Measurements from ENCODE around the gene YOD1.

Gene YOD1

GRCh38 chr1:207032528-207033017 lies 18.4 kb downstream of the YOD1 start, which contains the start of gene C1orf116:
C1orf116 (minus strand) TSS chr1:207032756; CDS start chr1:207027598, 5,158 bp downstream.
- Mint-ChIP-seq H3K27me3 (peaks cover 22% of the 10 kb centered on the region), H3K9me3 (no peaks in the 10 kb centered on the region), H3K4me3 (no peak within 1 kb of the TSS), H3K27ac (no peak within 1 kb of the TSS), H3K36me3 (ENCODE audit: low read depth) (no peaks in the 10 kb centered on the region), H3K4me1 (ENCODE audit: low read depth) (peaks cover 11% of the 10 kb centered on the region)
- intact Hi-C loops (cut with micrococcal nuclease): no loop called here

- Mint-ChIP-seq H3K36me3 (ENCODE audit: low read depth) (no peaks in the 10 kb centered on the region), H3K27ac (no peak overlapping the region), H3K27me3 (peaks cover 22% of the 10 kb centered on the region), H3K9me3 (no peaks in the 10 kb centered on the region), H3K4me1 (ENCODE audit: low read depth) (peaks cover 11% of the 10 kb centered on the region), H3K4me3 (no peak overlapping the region)
- intact Hi-C loops (cut with micrococcal nuclease): no loop called here
Observed at GRCh38 chr1:207031632-207032264, 19.3 kb downstream of the YOD1 start.

- Mint-ChIP-seq H3K36me3 (ENCODE audit: low read depth) (no peaks in the 10 kb centered on the region), H3K27ac (no peak overlapping the region), H3K4me3 (no peak overlapping the region), H3K27me3 (peaks cover 22% of the 10 kb centered on the region), H3K9me3 (no peaks in the 10 kb centered on the region), H3K4me1 (ENCODE audit: low read depth) (peaks cover 11% of the 10 kb centered on the region)
- intact Hi-C loops (cut with micrococcal nuclease): no loop called here
Observed at GRCh38 chr1:207031016-207031415, 20.0 kb downstream of the YOD1 start.

- Mint-ChIP-seq H3K36me3 (ENCODE audit: low read depth) (no peaks in the 10 kb centered on the region), H3K4me3 (no peak overlapping the region), H3K4me1 (ENCODE audit: low read depth) (peaks cover 13% of the 10 kb centered on the region), H3K27ac (no peak overlapping the region), H3K27me3 (peaks cover 21% of the 10 kb centered on the region), H3K9me3 (no peaks in the 10 kb centered on the region)
- intact Hi-C loops (cut with micrococcal nuclease): no loop called here
Observed at GRCh38 chr1:207030522-207031009, 20.4 kb downstream of the YOD1 start.

- Mint-ChIP-seq H3K27me3 (peaks cover 17% of the 10 kb centered on the region), H3K36me3 (ENCODE audit: low read depth) (no peaks in the 10 kb centered on the region), H3K4me3 (no peak overlapping the region), H3K27ac (no peak overlapping the region), H3K4me1 (ENCODE audit: low read depth) (peaks cover 20% of the 10 kb centered on the region), H3K9me3 (no peaks in the 10 kb centered on the region)
- intact Hi-C loops (cut with micrococcal nuclease): no loop called here
Observed at GRCh38 chr1:207029701-207030521, 21.1 kb downstream of the YOD1 start.

GRCh38 chr1:207028884-207029650 lies 21.9 kb downstream of the YOD1 start:
- Mint-ChIP-seq H3K27me3 (peaks cover 17% of the 10 kb centered on the region), H3K36me3 (ENCODE audit: low read depth) (no peaks in the 10 kb centered on the region), H3K4me3 (no peak overlapping the region), H3K4me1 (ENCODE audit: low read depth) (peaks cover 28% of the 10 kb centered on the region), H3K9me3 (no peaks in the 10 kb centered on the region), H3K27ac (no peak overlapping the region)
- intact Hi-C loops (cut with micrococcal nuclease): no loop called here

- no peak overlapping the region for H3K27ac Mint-ChIP-seq
- no peak overlapping the region for H3K4me3 Mint-ChIP-seq
- intact Hi-C loops (cut with micrococcal nuclease): no loop called here
- peaks cover 38% of the 10 kb centered on the region for H3K4me1 Mint-ChIP-seq (ENCODE audit: low read depth)
- no peaks in the 10 kb centered on the region for H3K9me3 Mint-ChIP-seq
- H3K36me3 Mint-ChIP-seq (ENCODE audit: low read depth): no peaks in the 10 kb centered on the region
- H3K27me3 Mint-ChIP-seq: peaks cover 15% of the 10 kb centered on the region
Observed at GRCh38 chr1:207027921-207028320, 23.1 kb downstream of the YOD1 start.

GRCh38 chr1:207027206-207027777 lies 23.7 kb downstream of the YOD1 start:
- no peak overlapping the region for H3K27ac Mint-ChIP-seq
- peaks cover 33% of the 10 kb centered on the region for H3K4me1 Mint-ChIP-seq (ENCODE audit: low read depth)
- no peaks in the 10 kb centered on the region for H3K36me3 Mint-ChIP-seq (ENCODE audit: low read depth)
- intact Hi-C loops (cut with micrococcal nuclease): no loop called here
- H3K9me3 Mint-ChIP-seq: no peaks in the 10 kb centered on the region
- peaks cover 13% of the 10 kb centered on the region for H3K27me3 Mint-ChIP-seq
- H3K4me3 Mint-ChIP-seq: no peak overlapping the region

GRCh38 chr1:207026104-207026534 lies 24.9 kb downstream of the YOD1 start:
- Mint-ChIP-seq H3K4me1 (ENCODE audit: low read depth) (peaks cover 41% of the 10 kb centered on the region), H3K36me3 (ENCODE audit: low read depth) (no peaks in the 10 kb centered on the region), H3K9me3 (no peaks in the 10 kb centered on the region), H3K27ac (no peak overlapping the region), H3K27me3 (peaks cover 11% of the 10 kb centered on the region), H3K4me3 (no peak overlapping the region)
- intact Hi-C loops (cut with micrococcal nuclease): no loop called here

- H3K4me1 Mint-ChIP-seq (ENCODE audit: low read depth): peaks cover 49% of the 10 kb centered on the region
- no peak overlapping the region for H3K4me3 Mint-ChIP-seq
- intact Hi-C loops (cut with micrococcal nuclease): no loop called here
- H3K27ac Mint-ChIP-seq: peak overlapping the region; percentile 89
- no peaks in the 10 kb centered on the region for H3K36me3 Mint-ChIP-seq (ENCODE audit: low read depth)
- peaks cover 10% of the 10 kb centered on the region for H3K27me3 Mint-ChIP-seq
- H3K9me3 Mint-ChIP-seq: no peaks in the 10 kb centered on the region
Observed at GRCh38 chr1:207025146-207025880, 25.7 kb downstream of the YOD1 start.

GRCh38 chr1:207024202-207025145 lies 26.5 kb downstream of the YOD1 start:
- Mint-ChIP-seq H3K4me1 (ENCODE audit: low read depth) (peaks cover 56% of the 10 kb centered on the region), H3K36me3 (ENCODE audit: low read depth) (no peaks in the 10 kb centered on the region), H3K27me3 (peaks cover 7% of the 10 kb centered on the region), H3K27ac (peak overlapping the region; percentile 89), H3K9me3 (no peaks in the 10 kb centered on the region), H3K4me3 (no peak overlapping the region)
- intact Hi-C loops (cut with micrococcal nuclease): no loop called here

- H3K4me1 Mint-ChIP-seq (ENCODE audit: low read depth): peaks cover 61% of the 10 kb centered on the region
- H3K9me3 Mint-ChIP-seq: no peaks in the 10 kb centered on the region
- H3K27me3 Mint-ChIP-seq: peaks cover 4% of the 10 kb centered on the region
- H3K4me3 Mint-ChIP-seq: no peak overlapping the region
- no peaks in the 10 kb centered on the region for H3K36me3 Mint-ChIP-seq (ENCODE audit: low read depth)
- intact Hi-C loops (cut with micrococcal nuclease): no loop called here
- H3K27ac Mint-ChIP-seq: peak overlapping the region; percentile 74
Observed at GRCh38 chr1:207022996-207023679, 27.9 kb downstream of the YOD1 start.

All from dendritic cell treated with granulocyte-macrophage colony-stimulating factor and Interleukin-4, amounts not matched to agents 40 ng/mL and 50 ng/mL, for 4 days (primary cell).